ENCODE data around the gene RASA2.

GRCh38 chr3:141546081-141546480 lies 59.3 kb downstream of the RASA2 start:
- TF ChIP-seq POLR2A (IDR thresholded peaks at IDR 0.05) (no peak), CTCF (IDR thresholded peaks at IDR 0.05) (no peak)
